ENCODE measurements around the gene CRHR2. TPM values are rescaled to one million over a fixed set of nuclear protein-coding genes. Genes with fewer than 3 reads are reported as not detected.

CRHR2 gene
- total RNA-seq, 2 donors from 2014 or later = 0.17 TPM; not detected in 1

DNA sequence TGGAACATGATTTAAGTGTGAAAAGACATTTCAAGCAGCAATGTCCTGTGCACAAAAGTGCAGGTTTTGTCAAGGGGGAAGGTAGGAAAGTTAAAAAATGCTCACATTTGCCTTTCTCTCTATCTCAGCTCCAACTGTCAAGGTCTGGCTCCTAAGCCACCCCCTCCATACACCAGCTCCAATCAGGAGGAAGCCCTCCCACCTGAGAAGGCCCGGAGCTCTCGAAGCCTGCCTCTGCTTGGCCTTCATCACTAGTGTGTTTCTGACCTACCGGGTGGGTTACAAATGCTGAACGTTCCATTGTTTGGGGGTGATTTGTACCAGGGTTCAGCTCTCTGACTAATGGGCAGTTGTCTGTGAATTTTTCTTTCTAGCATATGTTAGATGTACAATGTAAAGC is 14.2 kb downstream of the CRHR2 start:
- Histone ChIP-seq H3K27me3 (replicated peaks; ENCODE audit: insufficient read depth) (no peaks in the 10 kb centered on the region), H3K9me3 (no peaks in the 10 kb centered on the region), H3K27ac (no peak overlapping the region), H3K4me1 (replicated peaks) (no peaks in the 10 kb centered on the region), H3K36me3 (no peaks in the 10 kb centered on the region), H3K4me3 (no peak overlapping the region)
- TF ChIP-seq POLR2AphosphoS5 (IDR thresholded peaks at IDR 0.05) (no peak), POLR2A (IDR thresholded peaks at IDR 0.05) (no peak)
- TF ChIP-seq, protein P1, sequence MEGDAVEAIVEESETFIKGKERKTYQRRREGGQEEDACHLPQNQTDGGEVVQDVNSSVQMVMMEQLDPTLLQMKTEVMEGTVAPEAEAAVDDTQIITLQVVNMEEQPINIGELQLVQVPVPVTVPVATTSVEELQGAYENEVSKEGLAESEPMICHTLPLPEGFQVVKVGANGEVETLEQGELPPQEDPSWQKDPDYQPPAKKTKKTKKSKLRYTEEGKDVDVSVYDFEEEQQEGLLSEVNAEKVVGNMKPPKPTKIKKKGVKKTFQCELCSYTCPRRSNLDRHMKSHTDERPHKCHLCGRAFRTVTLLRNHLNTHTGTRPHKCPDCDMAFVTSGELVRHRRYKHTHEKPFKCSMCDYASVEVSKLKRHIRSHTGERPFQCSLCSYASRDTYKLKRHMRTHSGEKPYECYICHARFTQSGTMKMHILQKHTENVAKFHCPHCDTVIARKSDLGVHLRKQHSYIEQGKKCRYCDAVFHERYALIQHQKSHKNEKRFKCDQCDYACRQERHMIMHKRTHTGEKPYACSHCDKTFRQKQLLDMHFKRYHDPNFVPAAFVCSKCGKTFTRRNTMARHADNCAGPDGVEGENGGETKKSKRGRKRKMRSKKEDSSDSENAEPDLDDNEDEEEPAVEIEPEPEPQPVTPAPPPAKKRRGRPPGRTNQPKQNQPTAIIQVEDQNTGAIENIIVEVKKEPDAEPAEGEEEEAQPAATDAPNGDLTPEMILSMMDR (IDR thresholded peaks at IDR 0.05) = no peak
- 51% methylated on average over 4 of the region's 4 CpGs for WGBS
- DNase-seq (ENCODE audit: low spot score) = no peak
- intact Hi-C loops (cut with DNase I) = no loop called here

DNA sequence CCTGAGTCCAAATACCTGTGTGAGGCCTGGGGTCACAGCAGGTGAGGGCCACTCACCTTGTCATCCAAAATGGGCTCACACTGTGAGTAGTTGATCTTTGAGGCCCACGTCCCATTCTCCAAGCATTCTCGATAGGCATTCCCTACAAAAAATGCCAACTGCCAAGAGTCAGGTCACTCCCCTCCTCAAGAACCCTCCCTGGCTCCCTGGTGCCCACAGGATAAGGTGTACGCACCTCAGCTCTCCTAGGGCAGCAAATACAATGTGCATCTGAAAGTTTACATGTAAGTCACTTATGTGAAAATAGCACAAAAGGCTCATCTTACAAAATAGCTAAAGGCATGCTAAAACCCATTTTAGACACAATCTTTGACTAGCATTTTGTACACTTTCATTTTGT is 15.1 kb downstream of the CRHR2 start:
- intact Hi-C loops (cut with DNase I) = no loop called here
- TF ChIP-seq, protein P1 (IDR thresholded peaks at IDR 0.05) = no peak
- no peak for TF ChIP-seq POLR2AphosphoS5 (IDR thresholded peaks at IDR 0.05)
- no peak for TF ChIP-seq POLR2A (IDR thresholded peaks at IDR 0.05)
- no peaks in the 10 kb centered on the region for H3K36me3 ChIP-seq

DNA sequence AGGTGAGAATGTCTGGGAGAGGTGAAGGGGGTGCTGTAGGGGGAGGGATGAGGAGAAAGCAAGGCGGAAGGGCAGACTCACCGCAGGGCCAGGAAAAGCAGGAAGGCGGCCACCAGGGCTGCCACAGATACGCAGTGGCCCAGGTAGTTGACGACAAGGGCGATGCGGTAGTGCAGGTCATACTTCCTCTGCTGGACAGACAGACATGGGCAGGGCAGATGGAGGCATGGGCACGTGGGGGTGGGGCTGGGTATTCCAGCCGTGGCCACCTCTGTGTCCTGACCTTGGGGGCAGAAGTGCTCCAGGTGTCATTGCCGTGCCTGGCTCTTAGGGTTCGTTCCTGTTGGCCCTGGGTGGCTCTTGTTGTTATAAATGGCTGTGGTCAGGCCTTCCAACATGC is 16.8 kb downstream of the CRHR2 start:
- TF ChIP-seq POLR2AphosphoS5 (IDR thresholded peaks at IDR 0.05) = no peak
- TF ChIP-seq, protein P1 (IDR thresholded peaks at IDR 0.05) = no peak
- no peak for TF ChIP-seq POLR2A (IDR thresholded peaks at IDR 0.05)
- 83% methylated on average over 9 of the region's 11 CpGs for WGBS
- H3K36me3 ChIP-seq = no peaks in the 10 kb centered on the region
- no peak overlapping the region for H3K4me3 ChIP-seq
- H3K9me3 ChIP-seq = no peaks in the 10 kb centered on the region
- no peaks in the 10 kb centered on the region for H3K4me1 ChIP-seq (replicated peaks)
- H3K27ac ChIP-seq = no peak overlapping the region
- DNase-seq (ENCODE audit: low spot score) = no peak
- intact Hi-C loops (cut with DNase I) = no loop called here
- H3K27me3 ChIP-seq (replicated peaks; ENCODE audit: insufficient read depth) = peaks cover 2% of the 10 kb centered on the region

More for the DNA sequence above, 15.1 kb downstream of the CRHR2 start:
- no peak for DNase-seq (ENCODE audit: low spot score)
- Histone ChIP-seq H3K27me3 (replicated peaks; ENCODE audit: insufficient read depth) (no peaks in the 10 kb centered on the region), H3K4me3 (no peak overlapping the region), H3K27ac (no peak overlapping the region), H3K9me3 (no peaks in the 10 kb centered on the region), H3K4me1 (replicated peaks) (no peaks in the 10 kb centered on the region)
- 73% methylated on average over 3 of the region's 3 CpGs for WGBS

DNA sequence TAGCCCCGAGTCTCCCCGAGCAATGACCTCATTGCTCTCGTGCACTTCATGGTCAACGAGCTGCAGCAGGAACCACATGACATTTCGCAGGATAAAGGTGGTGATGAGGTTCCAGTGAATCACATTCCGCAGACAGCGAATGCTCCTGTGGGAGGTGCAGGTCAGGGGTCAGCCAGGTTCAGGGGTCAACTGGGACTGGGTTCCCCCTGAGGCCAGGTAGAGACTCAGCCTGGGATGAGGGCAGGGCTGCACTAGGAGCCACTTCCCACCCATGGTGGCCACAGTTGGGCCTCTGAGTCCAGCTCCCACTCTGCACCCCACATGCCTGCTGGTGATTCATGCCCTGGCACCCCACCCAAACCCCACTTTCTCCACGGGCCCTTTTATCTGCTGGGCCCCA is 17.2 kb downstream of the CRHR2 start:
- 67% methylated on average over 8 of the region's 8 CpGs for WGBS
- H3K9me3 ChIP-seq = no peaks in the 10 kb centered on the region
- H3K27me3 ChIP-seq (replicated peaks; ENCODE audit: insufficient read depth) = peaks cover 5% of the 10 kb centered on the region
- H3K4me1 ChIP-seq (replicated peaks) = no peaks in the 10 kb centered on the region
- TF ChIP-seq, protein P1 (IDR thresholded peaks at IDR 0.05) = no peak
- TF ChIP-seq POLR2AphosphoS5 (IDR thresholded peaks at IDR 0.05) (no peak), POLR2A (IDR thresholded peaks at IDR 0.05) (no peak)
- H3K27ac ChIP-seq = no peak overlapping the region
- DNase-seq (ENCODE audit: low spot score) = no peak
- no peak overlapping the region for H3K4me3 ChIP-seq
- H3K36me3 ChIP-seq = no peaks in the 10 kb centered on the region
- intact Hi-C loops (cut with DNase I) = no loop called here

DNA sequence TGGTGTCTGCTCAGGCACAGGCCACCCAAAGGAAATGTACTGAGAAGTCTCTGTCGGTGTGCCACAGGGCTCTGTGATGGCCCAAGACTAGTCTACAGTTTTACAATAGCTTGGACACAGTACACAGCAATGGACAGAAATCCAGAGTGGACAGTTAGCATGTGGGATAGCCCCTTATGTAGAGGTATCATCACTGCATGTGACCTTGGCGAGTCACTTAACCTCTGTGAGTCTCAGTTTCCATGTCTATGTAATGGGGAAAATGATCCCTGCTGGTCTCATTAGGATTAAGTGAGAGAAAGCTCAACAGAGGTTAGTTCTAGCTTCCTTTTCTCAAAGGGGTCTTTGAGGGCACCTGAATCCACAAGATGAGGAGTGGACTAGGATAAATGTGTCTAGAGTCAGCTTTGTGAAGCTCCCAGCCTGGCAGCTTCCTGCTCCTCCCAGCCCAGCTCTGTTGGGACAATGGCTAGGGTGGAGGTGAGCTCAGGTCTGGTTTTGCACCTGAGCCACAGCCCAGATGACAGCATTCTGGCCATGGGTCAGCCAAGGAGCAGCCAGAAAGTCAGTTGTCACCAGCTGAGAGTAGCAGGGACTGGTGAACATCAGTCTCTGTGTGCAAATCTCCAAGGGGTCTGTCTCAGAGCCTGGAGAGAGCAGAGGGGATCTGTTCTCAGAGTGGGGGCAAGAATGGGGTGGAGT is 17.9 kb downstream of the CRHR2 start:
- no peak for DNase-seq (ENCODE audit: low spot score)
- WGBS = 91% methylated on average over 2 of the region's 2 CpGs
- intact Hi-C loops (cut with DNase I) = no loop called here
- H3K36me3 ChIP-seq = no peaks in the 10 kb centered on the region
- no peak overlapping the region for H3K4me3 ChIP-seq
- TF ChIP-seq POLR2AphosphoS5 (IDR thresholded peaks at IDR 0.05) (no peak), POLR2A (IDR thresholded peaks at IDR 0.05) (no peak)
- H3K27me3 ChIP-seq (replicated peaks; ENCODE audit: insufficient read depth) = peaks cover 5% of the 10 kb centered on the region
- H3K9me3 ChIP-seq = no peaks in the 10 kb centered on the region
- H3K27ac ChIP-seq = no peak overlapping the region
- H3K4me1 ChIP-seq (replicated peaks) = no peaks in the 10 kb centered on the region
